Activated CD4-positive, alpha-beta memory T cell treated with anti-CD3 and anti-CD28 coated beads for 36 hours (primary cell): ENCODE measurements around the gene GREB1. TPM values are rescaled to one million over a fixed set of nuclear protein-coding genes. Genes with fewer than 3 reads are reported as not detected.

Source experiments
- CTCF ChIA-PET: fragments of 350-600 bp; sonication (Branson Sonifier 250); formaldehyde crosslinking; loops from one replicate; lab custom pipeline; 2021; ENCODE audit warnings: antibody characterized with exemption, inconsistent platforms; lab: Charles Lee
- POLR2A ChIA-PET: fragments of 350-600 bp; sonication (Branson Sonifier 250); formaldehyde crosslinking; loops from one replicate; lab custom pipeline; 2021; ENCODE audit warnings: antibody characterized with exemption; lab: Charles Lee
- DNase-seq: peaks from one replicate; pipeline ENCODE4 v3.0.0-alpha.2; 2020
- H3K27ac Mint-ChIP-seq: one replicate; pipeline ENCODE4 v1.8.0; 2021; ENCODE audit warnings: mixed read lengths
- H3K27me3 Mint-ChIP-seq: one replicate; pipeline ENCODE4 v1.8.0; 2021; ENCODE audit warnings: mixed read lengths
- H3K36me3 Mint-ChIP-seq: one replicate; pipeline ENCODE4 v1.8.0; 2021; ENCODE audit warnings: mixed read lengths
- H3K4me1 Mint-ChIP-seq: one replicate; pipeline ENCODE4 v1.8.0; 2021; ENCODE audit warnings: low read depth, mixed read lengths
- H3K4me3 Mint-ChIP-seq: one replicate; pipeline ENCODE4 v1.8.0; 2021; ENCODE audit warnings: mild to moderate bottlenecking, mixed read lengths
- H3K9me3 Mint-ChIP-seq: one replicate; pipeline ENCODE4 v1.8.0; 2021; ENCODE audit warnings: mixed read lengths
- intact Hi-C: fragments of 100-400 bp; cut with micrococcal nuclease; formaldehyde crosslinking; loops from one replicate; pipeline ENCODE4 v1.15.1; 2023
- total RNA-seq, 2 experiments: library from RNA; stranded (reverse); gene quantifications; one replicate each; pipeline ENCODE4 v1.2.3, GENCODE V29; 2021

GREB1 gene
- total RNA-seq, 2 experiments from 2014 or later, result 0.29 to 0.81 TPM

DNA sequence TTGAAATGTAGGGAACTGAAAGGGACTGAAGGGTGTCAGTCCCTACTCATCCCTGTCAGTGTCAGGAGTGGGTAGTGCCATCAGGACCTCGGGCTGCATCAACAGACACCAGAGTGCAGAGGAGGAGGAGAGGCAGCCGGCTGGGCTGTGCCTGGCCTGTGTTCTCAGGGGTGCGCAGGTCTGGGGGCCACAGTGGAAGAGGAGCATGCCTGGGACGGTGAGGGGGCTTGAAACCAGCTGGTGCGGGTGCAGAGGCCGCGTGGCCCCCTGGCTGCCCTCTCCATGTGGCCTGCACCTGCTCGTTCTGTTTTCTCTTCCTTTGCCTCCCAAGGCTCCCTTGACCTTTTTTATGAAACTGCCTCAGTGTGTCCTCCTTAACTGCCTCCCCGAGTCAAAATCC lies 94.8 kb downstream of the GREB1 start:
- H3K27me3 Mint-ChIP-seq, result peaks cover 6% of the 10 kb centered on the region
- H3K36me3 Mint-ChIP-seq, result no peaks in the 10 kb centered on the region
- no peak for DNase-seq
- H3K4me1 Mint-ChIP-seq, result no peaks in the 10 kb centered on the region
- POLR2A ChIA-PET, result no interaction called here
- H3K4me3 Mint-ChIP-seq, result no peak overlapping the region
- H3K27ac Mint-ChIP-seq, result no peak overlapping the region
- intact Hi-C loops, result no loop called here
- CTCF ChIA-PET, result no interaction called here
- H3K9me3 Mint-ChIP-seq, result peaks cover 6% of the 10 kb centered on the region

DNA sequence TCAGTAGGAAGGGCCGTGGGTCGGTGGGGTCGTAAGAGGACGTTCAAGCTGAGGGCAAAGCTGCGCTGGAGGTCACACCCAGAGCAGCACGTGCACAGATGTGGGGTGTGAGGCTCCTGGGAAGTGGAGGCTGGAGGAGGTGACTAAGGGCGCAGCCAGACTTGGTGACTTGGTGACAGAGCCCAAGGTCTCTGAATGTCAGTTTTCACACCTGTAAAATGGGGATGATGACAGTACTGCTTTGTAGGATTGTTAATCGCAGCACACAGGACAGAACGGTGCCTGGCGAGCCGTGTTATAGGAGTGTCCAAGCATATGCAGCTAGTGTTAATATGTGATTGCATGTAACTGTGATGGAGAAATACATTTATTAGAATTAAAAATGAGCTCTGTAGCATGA lies 95.4 kb downstream of the GREB1 start:
- peaks cover 6% of the 10 kb centered on the region for H3K27me3 Mint-ChIP-seq
- H3K36me3 Mint-ChIP-seq, result no peaks in the 10 kb centered on the region
- intact Hi-C loops, result no loop called here
- H3K9me3 Mint-ChIP-seq, result peaks cover 6% of the 10 kb centered on the region
- POLR2A ChIA-PET, result no interaction called here
- CTCF ChIA-PET, result no interaction called here
- H3K27ac Mint-ChIP-seq, result no peak overlapping the region
- no peaks in the 10 kb centered on the region for H3K4me1 Mint-ChIP-seq
- no peak for DNase-seq
- no peak overlapping the region for H3K4me3 Mint-ChIP-seq

GRCh38 chr2:11629851-11630250 lies 96.0 kb downstream of the GREB1 start:
- intact Hi-C loops, result no loop called here
- H3K27me3 Mint-ChIP-seq, result peaks cover 6% of the 10 kb centered on the region
- H3K9me3 Mint-ChIP-seq, result peaks cover 6% of the 10 kb centered on the region
- no peaks in the 10 kb centered on the region for H3K36me3 Mint-ChIP-seq
- no peak overlapping the region for H3K4me3 Mint-ChIP-seq
- no peak overlapping the region for H3K27ac Mint-ChIP-seq
- no peak for DNase-seq
- H3K4me1 Mint-ChIP-seq, result no peaks in the 10 kb centered on the region
- ChIA-PET CTCF (interaction anchor here (1.2 kb wide), 1 partner anchor 48 kb away, joined by 4 read pairs; no protein-coding TSS in a partner anchor), POLR2A (no interaction called here)

GRCh38 chr2:11630855-11631254 lies 97.0 kb downstream of the GREB1 start:
- DNase-seq, result no peak
- ChIA-PET CTCF (interaction anchor here (1.2 kb wide), 1 partner anchor 49 kb away, joined by 4 read pairs; no protein-coding TSS in a partner anchor), POLR2A (no interaction called here)

GRCh38 chr2:11631462-11631861 lies 97.6 kb downstream of the GREB1 start:
- intact Hi-C loops, result no loop called here
- CTCF ChIA-PET, result no interaction called here

More at GRCh38 chr2:11630855-11631254, 97.0 kb downstream of the GREB1 start:
- H3K4me3 Mint-ChIP-seq, result no peak overlapping the region
- H3K27me3 Mint-ChIP-seq, result peaks cover 6% of the 10 kb centered on the region
- H3K27ac Mint-ChIP-seq, result no peak overlapping the region
- no peaks in the 10 kb centered on the region for H3K36me3 Mint-ChIP-seq
- H3K4me1 Mint-ChIP-seq, result no peaks in the 10 kb centered on the region
- intact Hi-C loops, result no loop called here
- H3K9me3 Mint-ChIP-seq, result peaks cover 6% of the 10 kb centered on the region

GRCh38 chr2:11633923-11634478 lies 100.2 kb downstream of the GREB1 start:
- intact Hi-C loops, result no loop called here
- H3K27ac Mint-ChIP-seq, result no peak overlapping the region
- H3K4me3 Mint-ChIP-seq, result no peak overlapping the region
- no peaks in the 10 kb centered on the region for H3K4me1 Mint-ChIP-seq
- no peaks in the 10 kb centered on the region for H3K9me3 Mint-ChIP-seq
- no peak for DNase-seq
- no peaks in the 10 kb centered on the region for H3K36me3 Mint-ChIP-seq
- H3K27me3 Mint-ChIP-seq, result peaks cover 4% of the 10 kb centered on the region
- ChIA-PET CTCF (no interaction called here), POLR2A (no interaction called here)

More at GRCh38 chr2:11631462-11631861, 97.6 kb downstream of the GREB1 start:
- DNase-seq, result no peak
- Mint-ChIP-seq H3K36me3 (no peaks in the 10 kb centered on the region), H3K4me1 (no peaks in the 10 kb centered on the region), H3K27ac (no peak overlapping the region), H3K9me3 (peaks cover 4% of the 10 kb centered on the region), H3K4me3 (no peak overlapping the region), H3K27me3 (peaks cover 4% of the 10 kb centered on the region)
- POLR2A ChIA-PET, result no interaction called here

DNA sequence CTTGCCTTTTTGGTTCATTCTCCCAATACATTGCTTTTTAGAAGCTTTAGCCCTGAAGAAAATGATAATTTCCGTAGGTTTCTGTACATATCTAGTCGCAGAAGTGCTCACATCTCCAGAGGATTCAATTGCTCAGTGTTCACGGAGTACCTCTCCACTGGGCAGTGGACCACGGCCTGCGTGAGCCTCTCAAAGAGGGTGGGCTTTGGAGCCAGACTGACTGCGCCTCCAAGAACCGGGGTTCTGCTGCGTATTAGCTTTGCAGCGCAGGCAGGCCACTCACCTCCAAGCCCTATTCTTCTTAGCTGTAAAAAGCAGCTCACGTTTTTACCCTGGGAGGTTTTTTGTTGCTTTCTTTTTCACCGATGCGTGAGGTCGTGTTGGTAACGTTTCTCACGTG lies 100.7 kb downstream of the GREB1 start:
- DNase-seq, result no peak
- Mint-ChIP-seq H3K9me3 (no peaks in the 10 kb centered on the region), H3K4me1 (no peaks in the 10 kb centered on the region), H3K27ac (no peak overlapping the region), H3K27me3 (peaks cover 1% of the 10 kb centered on the region), H3K4me3 (no peak overlapping the region), H3K36me3 (no peaks in the 10 kb centered on the region)
- intact Hi-C loops, result no loop called here
- ChIA-PET POLR2A (no interaction called here), CTCF (no interaction called here)

DNA sequence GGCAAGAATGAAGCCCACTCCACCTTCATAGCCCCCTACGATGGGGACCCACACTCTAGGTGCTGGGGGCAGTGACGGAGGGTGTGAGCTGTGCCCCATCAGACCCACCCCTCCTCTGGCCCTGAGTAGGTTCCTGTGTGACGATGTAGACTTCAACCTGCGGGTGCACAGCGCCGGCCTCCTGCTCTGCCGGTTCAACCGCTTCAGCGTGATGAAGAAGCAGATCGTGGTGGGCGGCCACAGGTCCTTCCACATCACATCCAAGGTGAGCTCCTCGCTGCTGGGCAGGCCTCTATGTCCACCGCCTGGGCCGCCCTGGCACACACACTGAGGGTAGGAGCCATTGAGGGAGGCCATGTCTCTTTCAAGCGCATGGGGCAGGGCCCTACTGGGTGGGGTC lies 101.3 kb downstream of the GREB1 start:
- DNase-seq, result no peak
- Mint-ChIP-seq H3K9me3 (no peaks in the 10 kb centered on the region), H3K4me1 (no peaks in the 10 kb centered on the region), H3K36me3 (no peaks in the 10 kb centered on the region), H3K4me3 (no peak overlapping the region), H3K27me3 (peaks cover 1% of the 10 kb centered on the region), H3K27ac (no peak overlapping the region)
- POLR2A ChIA-PET, result no interaction called here
- intact Hi-C loops, result no loop called here
- CTCF ChIA-PET, result no interaction called here

DNA sequence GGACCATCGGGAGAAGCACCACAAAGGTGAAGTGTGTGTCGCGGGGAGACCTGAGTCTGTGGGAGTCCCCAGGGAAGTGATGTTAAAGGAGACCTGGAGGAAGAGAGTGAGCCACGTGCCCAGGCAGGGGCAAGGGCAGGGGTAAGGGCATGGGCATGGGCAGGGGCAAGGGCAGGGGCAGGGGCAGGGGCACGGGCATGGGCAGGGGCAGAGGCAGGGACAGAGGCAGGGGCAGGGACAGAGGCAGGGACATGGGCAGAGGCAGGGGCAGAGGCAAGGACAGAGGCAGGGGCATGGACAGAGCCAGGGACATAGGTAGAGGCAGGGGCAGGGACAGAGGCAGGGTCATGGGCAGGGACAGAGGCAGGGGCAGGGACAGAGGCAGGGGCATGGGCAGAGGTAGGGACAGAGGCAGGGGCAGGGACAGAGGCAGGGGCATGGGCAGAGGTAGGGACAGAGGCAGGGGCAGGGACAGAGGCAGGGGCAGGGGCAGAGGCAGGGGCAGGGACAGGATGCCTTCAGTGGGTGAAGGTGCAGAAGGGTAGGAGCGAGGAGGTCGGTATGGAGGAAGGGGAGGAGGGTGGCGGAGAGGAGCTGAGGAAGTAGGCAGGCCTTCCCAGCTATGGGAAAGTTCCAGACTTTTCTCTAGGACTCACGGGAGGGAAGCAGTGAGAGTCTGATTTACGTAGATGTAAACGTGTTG lies 102.9 kb downstream of the GREB1 start:
- Mint-ChIP-seq H3K36me3 (no peaks in the 10 kb centered on the region), H3K9me3 (no peaks in the 10 kb centered on the region), H3K27ac (no peak overlapping the region), H3K4me1 (no peaks in the 10 kb centered on the region), H3K27me3 (peaks cover 2% of the 10 kb centered on the region), H3K4me3 (no peak overlapping the region)
- DNase-seq, result no peak
- CTCF ChIA-PET, result no interaction called here
- intact Hi-C loops, result no loop called here
- POLR2A ChIA-PET, result no interaction called here

DNA sequence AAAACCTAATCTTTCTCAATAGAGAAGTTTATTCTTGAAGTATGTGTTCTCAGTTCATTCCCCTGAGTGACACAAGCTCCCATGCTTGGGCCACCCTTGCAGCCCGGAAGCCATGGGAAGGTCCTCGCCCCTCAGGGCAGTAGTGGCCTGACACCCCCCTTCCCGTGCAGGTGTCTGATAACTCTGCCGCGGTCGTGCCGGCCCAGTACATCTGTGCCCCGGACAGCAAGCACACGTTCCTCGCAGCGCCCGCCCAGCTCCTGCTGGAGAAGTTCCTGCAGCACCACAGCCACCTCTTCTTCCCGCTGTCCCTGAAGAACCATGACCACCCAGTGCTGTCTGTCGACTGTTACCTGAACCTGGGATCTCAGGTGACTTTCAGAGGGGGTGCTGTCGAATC lies 103.7 kb downstream of the GREB1 start:
- ChIA-PET CTCF (no interaction called here), POLR2A (no interaction called here)
- H3K4me1 Mint-ChIP-seq, result no peaks in the 10 kb centered on the region
- H3K4me3 Mint-ChIP-seq, result no peak overlapping the region
- no peak for DNase-seq
- intact Hi-C loops, result no loop called here
- H3K9me3 Mint-ChIP-seq, result no peaks in the 10 kb centered on the region
- H3K27me3 Mint-ChIP-seq, result peaks cover 2% of the 10 kb centered on the region
- no peak overlapping the region for H3K27ac Mint-ChIP-seq
- H3K36me3 Mint-ChIP-seq, result no peaks in the 10 kb centered on the region

- H3K27me3 Mint-ChIP-seq, result peaks cover 4% of the 10 kb centered on the region
- DNase-seq, result no peak
- no peak overlapping the region for H3K27ac Mint-ChIP-seq
- CTCF ChIA-PET, result no interaction called here
- H3K36me3 Mint-ChIP-seq, result no peaks in the 10 kb centered on the region
- no peaks in the 10 kb centered on the region for H3K9me3 Mint-ChIP-seq
- intact Hi-C loops, result no loop called here
- POLR2A ChIA-PET, result no interaction called here
- no peak overlapping the region for H3K4me3 Mint-ChIP-seq
- H3K4me1 Mint-ChIP-seq, result no peaks in the 10 kb centered on the region
These were observed 105.7 kb downstream of the GREB1 start for GRCh38 chr2:11639503-11639902.

DNA sequence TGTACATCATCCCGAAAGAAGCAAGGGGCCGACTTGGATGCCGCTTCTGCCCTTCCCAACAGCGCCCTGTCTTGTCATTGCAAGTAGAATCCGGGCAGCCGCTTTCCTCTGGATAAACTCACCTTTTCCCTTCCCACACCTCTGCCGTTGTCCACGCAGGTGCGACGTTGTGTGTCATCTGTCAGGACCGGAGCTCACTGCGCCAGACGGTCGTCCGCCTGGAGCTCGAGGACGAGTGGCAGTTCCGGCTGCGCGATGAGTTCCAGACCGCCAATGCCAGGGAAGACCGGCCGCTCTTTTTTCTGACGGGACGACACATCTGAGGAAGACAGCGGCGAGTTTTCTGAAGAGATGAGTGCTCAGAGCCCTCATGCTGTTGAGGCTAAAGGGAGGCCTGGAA lies 106.3 kb downstream of the GREB1 start:
- Mint-ChIP-seq H3K9me3 (no peaks in the 10 kb centered on the region), H3K27me3 (peaks cover 4% of the 10 kb centered on the region), H3K4me1 (no peaks in the 10 kb centered on the region), H3K36me3 (no peaks in the 10 kb centered on the region), H3K4me3 (no peak overlapping the region), H3K27ac (no peak overlapping the region)
- ChIA-PET CTCF (no interaction called here), POLR2A (no interaction called here)
- no peak for DNase-seq
- intact Hi-C loops, result no loop called here

DNA sequence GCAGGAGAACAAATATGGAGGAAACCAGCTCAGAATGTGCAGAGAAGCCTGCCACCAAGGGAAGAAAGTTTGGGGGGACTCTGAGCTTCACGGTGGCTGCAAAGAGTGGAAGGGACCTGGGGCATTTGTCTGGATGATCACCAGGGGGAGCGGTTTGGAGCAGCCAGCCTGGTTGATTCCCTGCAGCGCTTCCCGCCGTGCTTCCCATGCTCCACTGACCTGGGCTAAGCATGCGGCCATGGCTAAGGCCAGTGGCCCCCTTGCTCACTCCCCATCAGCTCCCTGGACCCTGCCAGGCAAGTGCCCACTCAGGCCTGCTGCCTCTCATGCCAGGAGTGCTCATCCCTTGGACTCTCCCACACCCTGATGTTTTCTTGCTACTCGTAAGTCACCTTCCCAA lies 109.1 kb downstream of the GREB1 start:
- no peak for DNase-seq
- H3K27me3 Mint-ChIP-seq, result peaks cover 4% of the 10 kb centered on the region
- H3K27ac Mint-ChIP-seq, result no peak overlapping the region
- H3K9me3 Mint-ChIP-seq, result no peaks in the 10 kb centered on the region
- no peak overlapping the region for H3K4me3 Mint-ChIP-seq
- ChIA-PET CTCF (interaction anchor here (0.9 kb wide), 1 partner anchor 38 kb away, joined by 3 read pairs; no protein-coding TSS in a partner anchor), POLR2A (no interaction called here)
- intact Hi-C loops, result no loop called here
- H3K36me3 Mint-ChIP-seq, result no peaks in the 10 kb centered on the region
- no peaks in the 10 kb centered on the region for H3K4me1 Mint-ChIP-seq
